PC-9 (cell line): ENCODE results near the gene RAB11A.

ENCODE experiments used
- EZH2 ChIP-seq: fragments of 200-600 bp; sonication (generic); IDR thresholded peaks from 2 replicates; pipeline ENCODE4 v1.8.0; 2017; ENCODE audit warnings: antibody characterized with exemption, low read depth
- TF ChIP-seq, protein P1 (sequence below): fragments of 200-600 bp; sonication (generic); conservative IDR thresholded peaks from 2 replicates; pipeline ENCODE4 v1.6.1; 2017; ENCODE audit warnings: mixed run types, antibody characterized with exemption, mild to moderate bottlenecking, moderate library complexity

DNA sequence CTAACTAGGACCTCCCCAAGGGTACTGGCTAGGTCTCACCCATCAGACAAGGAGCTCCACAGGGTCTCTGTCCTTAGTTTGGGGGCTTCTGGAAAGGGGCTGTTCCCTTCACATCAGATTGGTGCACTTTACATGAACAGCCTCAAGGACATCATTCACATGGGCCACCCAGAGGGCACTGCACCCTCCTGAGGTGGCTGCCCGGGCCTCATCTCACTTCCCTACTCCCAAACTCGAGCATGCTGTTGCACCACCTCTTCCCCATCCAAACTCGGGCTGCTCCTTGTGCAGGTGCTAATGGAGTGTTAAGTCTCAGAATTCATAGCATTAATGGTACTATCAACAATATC is 48.1 kb downstream of the RAB11A start:
- TF ChIP-seq, protein P1, sequence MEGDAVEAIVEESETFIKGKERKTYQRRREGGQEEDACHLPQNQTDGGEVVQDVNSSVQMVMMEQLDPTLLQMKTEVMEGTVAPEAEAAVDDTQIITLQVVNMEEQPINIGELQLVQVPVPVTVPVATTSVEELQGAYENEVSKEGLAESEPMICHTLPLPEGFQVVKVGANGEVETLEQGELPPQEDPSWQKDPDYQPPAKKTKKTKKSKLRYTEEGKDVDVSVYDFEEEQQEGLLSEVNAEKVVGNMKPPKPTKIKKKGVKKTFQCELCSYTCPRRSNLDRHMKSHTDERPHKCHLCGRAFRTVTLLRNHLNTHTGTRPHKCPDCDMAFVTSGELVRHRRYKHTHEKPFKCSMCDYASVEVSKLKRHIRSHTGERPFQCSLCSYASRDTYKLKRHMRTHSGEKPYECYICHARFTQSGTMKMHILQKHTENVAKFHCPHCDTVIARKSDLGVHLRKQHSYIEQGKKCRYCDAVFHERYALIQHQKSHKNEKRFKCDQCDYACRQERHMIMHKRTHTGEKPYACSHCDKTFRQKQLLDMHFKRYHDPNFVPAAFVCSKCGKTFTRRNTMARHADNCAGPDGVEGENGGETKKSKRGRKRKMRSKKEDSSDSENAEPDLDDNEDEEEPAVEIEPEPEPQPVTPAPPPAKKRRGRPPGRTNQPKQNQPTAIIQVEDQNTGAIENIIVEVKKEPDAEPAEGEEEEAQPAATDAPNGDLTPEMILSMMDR: no peak
- no peak for TF ChIP-seq EZH2
